MCF 10A (cell line): Measurements from ENCODE around the gene PDCD2L. TPM values are rescaled to one million over a fixed set of nuclear protein-coding genes. Genes with fewer than 3 reads are reported as not detected.

Experiments
- BruUV-seq: library from RNA; stranded (reverse); fragments of 400-500 nt; replicated peaks from 2 replicates; lab custom pipeline; 2021; lab: Mats Ljungman, UMichigan
- CTCF ChIA-PET: fragments of 300-600 bp; sonication (Branson Sonifier 250); formaldehyde crosslinking; extraction: SDS; loops from one replicate; lab custom pipeline; 2021; ENCODE audit warnings: antibody characterized with exemption, inconsistent platforms; lab: Yijun Ruan, JAX
- POLR2A ChIA-PET: fragments of 300-600, 350-650 bp; sonication (Branson Sonifier 250); formaldehyde crosslinking; extraction: SDS; loops from one replicate; lab custom pipeline; 2020; ENCODE audit warnings: antibody characterized with exemption, inconsistent platforms; lab: Yijun Ruan, JAX
- DNase-seq: peaks from one replicate; pipeline ENCODE4 v3.0.0-alpha.2; 2018; ENCODE audit not compliant: unreplicated experiment
- H3K27ac Mint-ChIP-seq: one replicate; pipeline ENCODE4 v1.8.0; 2022; ENCODE audit warnings: mild to moderate bottlenecking, low read depth, mixed read lengths; ENCODE audit not compliant: unreplicated experiment
- H3K27me3 Mint-ChIP-seq: one replicate; pipeline ENCODE4 v1.8.0; 2022; ENCODE audit warnings: mixed read lengths; ENCODE audit not compliant: insufficient read depth, unreplicated experiment
- H3K36me3 Mint-ChIP-seq: one replicate; pipeline ENCODE4 v1.8.0; 2022; ENCODE audit warnings: mild to moderate bottlenecking, moderate library complexity, mixed read lengths; ENCODE audit not compliant: insufficient read depth, unreplicated experiment
- H3K4me1 Mint-ChIP-seq: one replicate; pipeline ENCODE4 v1.8.0; 2022; ENCODE audit warnings: mixed read lengths; ENCODE audit not compliant: insufficient read depth, unreplicated experiment
- H3K4me3 Mint-ChIP-seq: one replicate; pipeline ENCODE4 v1.8.0; 2022; ENCODE audit warnings: mild to moderate bottlenecking, moderate library complexity, mixed read lengths; ENCODE audit not compliant: unreplicated experiment
- H3K9me3 Mint-ChIP-seq: one replicate; pipeline ENCODE4 v1.8.0; 2022; ENCODE audit warnings: mixed read lengths; ENCODE audit not compliant: unreplicated experiment
- CTCF ChIP-seq: fragments of 200-600 bp; IDR thresholded peaks from one replicate; pipeline ENCODE4 v1.8.0; 2022; ENCODE audit warnings: antibody characterized with exemption, mild to moderate bottlenecking; ENCODE audit not compliant: unreplicated experiment
- intact Hi-C: fragments of 100-400 bp; cut with micrococcal nuclease; formaldehyde crosslinking; loops from 2 replicates; pipeline ENCODE4 v1.14.1; 2022
- total RNA-seq: library from RNA; stranded (reverse); gene quantifications from 2 replicates; pipeline ENCODE4 v1.2.3, GENCODE V29; 2022

Gene PDCD2L
- total RNA-seq, 1 experiment from 2014 or later: 24.4 TPM

- BruUV-seq: no TSS peak
- H3K27me3 Mint-ChIP-seq: no peaks in the 10 kb centered on the region
- no peak overlapping the region for H3K27ac Mint-ChIP-seq
- H3K4me1 Mint-ChIP-seq: peaks cover 8% of the 10 kb centered on the region
- no peaks in the 10 kb centered on the region for H3K9me3 Mint-ChIP-seq
- peaks cover 14% of the 10 kb centered on the region for H3K36me3 Mint-ChIP-seq
- POLR2A ChIA-PET: interaction anchor here (0.7 to 0.9 kb wide), 2 partner anchors 8 to 9 kb away, joined by 3 to 4 read pairs; no protein-coding TSS in a partner anchor
- intact Hi-C loops: no loop called here
- TF ChIP-seq CTCF: no peak
- CTCF ChIA-PET: interaction anchor here (1.2 to 5.4 kb wide), 3 partner anchors 13 to 135 kb away, joined by 4 to 37 read pairs (median 4); no protein-coding TSS in a partner anchor
- DNase-seq: no peak
- H3K4me3 Mint-ChIP-seq: no peak overlapping the region
Measured at GRCh38 chr19:34357431-34357830, 46.8 kb upstream of the PDCD2L start.

- intact Hi-C loops: no loop called here
Measured at GRCh38 chr19:34359140-34359953, 44.9 kb upstream of the PDCD2L start.

GRCh38 chr19:34359954-34360315 lies 44.3 kb upstream of the PDCD2L start:
- no peak for TF ChIP-seq CTCF
- CTCF ChIA-PET: interaction anchor here (0.6 to 5.4 kb wide), 13 partner anchors 9 to 1727 kb away, joined by 3 to 37 read pairs (median 5); no protein-coding TSS in a partner anchor
- no TSS peak for BruUV-seq
- peaks cover 14% of the 10 kb centered on the region for H3K4me1 Mint-ChIP-seq
- no peaks in the 10 kb centered on the region for H3K9me3 Mint-ChIP-seq
- POLR2A ChIA-PET: interaction anchor here (0.6 to 2.0 kb wide), 8 partner anchors 11 to 187 kb away, joined by 3 to 9 read pairs (median 4); partner anchors contain the start of genes LSM14A and UBA2
- H3K36me3 Mint-ChIP-seq: peaks cover 14% of the 10 kb centered on the region
- intact Hi-C loops: no loop called here
- peak overlapping the region; percentile 94 for H3K27ac Mint-ChIP-seq
- no peak for DNase-seq
- peak overlapping the region; percentile 80 for H3K4me3 Mint-ChIP-seq
- H3K27me3 Mint-ChIP-seq: no peaks in the 10 kb centered on the region

More at GRCh38 chr19:34359140-34359953, 44.9 kb upstream of the PDCD2L start:
- DNase-seq: peak; percentile 97
- peaks cover 9% of the 10 kb centered on the region for H3K4me1 Mint-ChIP-seq
- H3K36me3 Mint-ChIP-seq: peaks cover 14% of the 10 kb centered on the region
- H3K27me3 Mint-ChIP-seq: no peaks in the 10 kb centered on the region
- no TSS peak for BruUV-seq
- CTCF ChIA-PET: interaction anchor here (0.5 to 5.4 kb wide), 19 partner anchors 8 to 1726 kb away, joined by 3 to 37 read pairs (median 5); no protein-coding TSS in a partner anchor
- TF ChIP-seq CTCF: peak; percentile 40
- H3K4me3 Mint-ChIP-seq: peak overlapping the region; percentile 80
- peak overlapping the region; percentile 94 for H3K27ac Mint-ChIP-seq
- no peaks in the 10 kb centered on the region for H3K9me3 Mint-ChIP-seq
- POLR2A ChIA-PET: interaction anchor here (0.6 to 2.0 kb wide), 10 partner anchors 11 to 568 kb away, joined by 3 to 9 read pairs (median 4); partner anchors contain the start of genes LSM14A, UBA2 and ZNF30

- ChIA-PET CTCF (interaction anchor here (2.4 to 5.4 kb wide), 2 partner anchors 16 to 70 kb away, joined by 8 to 37 read pairs; no protein-coding TSS in a partner anchor), POLR2A (interaction anchor here (1.0 to 2.0 kb wide), 3 partner anchors 12 to 187 kb away, joined by 4 to 9 read pairs (median 7); partner anchors contain the start of gene LSM14A)
- H3K27me3 Mint-ChIP-seq: no peaks in the 10 kb centered on the region
- peaks cover 14% of the 10 kb centered on the region for H3K36me3 Mint-ChIP-seq
- TF ChIP-seq CTCF: no peak
- H3K4me3 Mint-ChIP-seq: peak overlapping the region; percentile 80
- H3K27ac Mint-ChIP-seq: peak overlapping the region; percentile 94
- peaks cover 15% of the 10 kb centered on the region for H3K4me1 Mint-ChIP-seq
- intact Hi-C loops: no loop called here
- H3K9me3 Mint-ChIP-seq: no peaks in the 10 kb centered on the region
- DNase-seq: no peak
- BruUV-seq: no TSS peak
Measured at GRCh38 chr19:34360354-34360909, 43.8 kb upstream of the PDCD2L start.
